Neural crest cell (in vitro differentiated cells): ENCODE results near the gene CIPC. TPM values are rescaled to one million over a fixed set of nuclear protein-coding genes. Genes with fewer than 3 reads are reported as not detected.

Experiments
- DNase-seq: peaks from one replicate; pipeline ENCODE4 v3.0.0; 2021; ENCODE audit warnings: low read depth, mixed read lengths, low spot score
- H3K27ac Mint-ChIP-seq: one replicate; pipeline ENCODE4 v1.8.0; 2021; ENCODE audit warnings: mild to moderate bottlenecking, mixed read lengths; ENCODE audit not compliant: unreplicated experiment
- H3K27me3 Mint-ChIP-seq: 2 replicates; pipeline ENCODE4 v1.8.0; 2021; ENCODE audit warnings: low read depth, mild to moderate bottlenecking, mixed read lengths
- H3K36me3 Mint-ChIP-seq: 2 replicates; pipeline ENCODE4 v1.8.0; 2021; ENCODE audit warnings: low read depth, mild to moderate bottlenecking, mixed read lengths
- H3K4me1 Mint-ChIP-seq: 2 replicates; pipeline ENCODE4 v1.8.0; 2021; ENCODE audit warnings: mixed read lengths
- H3K4me3 Mint-ChIP-seq: one replicate; pipeline ENCODE4 v1.8.0; 2021; ENCODE audit warnings: mild to moderate bottlenecking, mixed read lengths
- H3K9me3 Mint-ChIP-seq: 2 replicates; pipeline ENCODE4 v1.8.0; 2021; ENCODE audit warnings: mixed read lengths
- CTCF ChIP-seq: fragments of 200-600 bp; sonication (generic); conservative IDR thresholded peaks from 2 replicates; pipeline ENCODE4 v1.5.0; 2021; ENCODE audit warnings: antibody characterized with exemption, mild to moderate bottlenecking
- total RNA-seq: library from RNA; stranded (reverse); gene quantifications from 2 replicates; pipeline ENCODE4 v1.2.1, GENCODE V29; 2021

CIPC gene
- total RNA-seq, 1 donor from 2014 or later = 28.7 TPM

GRCh38 chr14:77151245-77151644, 53.2 kb downstream of the CIPC start:
- Mint-ChIP-seq H3K4me1 (peaks cover 9% of the 10 kb centered on the region), H3K9me3 (no peaks in the 10 kb centered on the region), H3K27me3 (peaks cover 31% of the 10 kb centered on the region), H3K36me3 (no peaks in the 10 kb centered on the region), H3K4me3 (no peak overlapping the region), H3K27ac (no peak overlapping the region)
- peak; percentile 69 for TF ChIP-seq CTCF
- DNase-seq = peak; percentile 59

GRCh38 chr14:77151918-77152588, 54.0 kb downstream of the CIPC start:
- no peaks in the 10 kb centered on the region for H3K36me3 Mint-ChIP-seq
- H3K4me3 Mint-ChIP-seq = no peak overlapping the region
- H3K27ac Mint-ChIP-seq = no peak overlapping the region

GRCh38 chr14:77153802-77154201, 55.7 kb downstream of the CIPC start:
- H3K9me3 Mint-ChIP-seq = no peaks in the 10 kb centered on the region
- no peak for DNase-seq
- H3K27me3 Mint-ChIP-seq = peaks cover 16% of the 10 kb centered on the region
- H3K4me3 Mint-ChIP-seq = no peak overlapping the region
- no peak for TF ChIP-seq CTCF
- H3K4me1 Mint-ChIP-seq = peaks cover 21% of the 10 kb centered on the region
- no peaks in the 10 kb centered on the region for H3K36me3 Mint-ChIP-seq
- no peak overlapping the region for H3K27ac Mint-ChIP-seq

More at GRCh38 chr14:77151918-77152588, 54.0 kb downstream of the CIPC start:
- peaks cover 23% of the 10 kb centered on the region for H3K27me3 Mint-ChIP-seq
- TF ChIP-seq CTCF = no peak
- DNase-seq = no peak
- H3K4me1 Mint-ChIP-seq = peaks cover 9% of the 10 kb centered on the region
- no peaks in the 10 kb centered on the region for H3K9me3 Mint-ChIP-seq

GRCh38 chr14:77154421-77154820, 56.4 kb downstream of the CIPC start:
- TF ChIP-seq CTCF = no peak
- Mint-ChIP-seq H3K36me3 (no peaks in the 10 kb centered on the region), H3K27me3 (peaks cover 12% of the 10 kb centered on the region), H3K4me1 (peaks cover 26% of the 10 kb centered on the region), H3K9me3 (no peaks in the 10 kb centered on the region), H3K4me3 (no peak overlapping the region), H3K27ac (no peak overlapping the region)
- no peak for DNase-seq

- no peak overlapping the region for H3K27ac Mint-ChIP-seq
- H3K36me3 Mint-ChIP-seq = no peaks in the 10 kb centered on the region
- no peaks in the 10 kb centered on the region for H3K9me3 Mint-ChIP-seq
- no peak overlapping the region for H3K4me3 Mint-ChIP-seq
- peaks cover 26% of the 10 kb centered on the region for H3K4me1 Mint-ChIP-seq
- peaks cover 9% of the 10 kb centered on the region for H3K27me3 Mint-ChIP-seq
- DNase-seq = no peak
- TF ChIP-seq CTCF = no peak
These were observed 57.0 kb downstream of the CIPC start for GRCh38 chr14:77155083-77155482.
